H1 (cell line): Measurements from ENCODE around the gene FOXA2.

Source experiments
- ASH2L ChIP-seq: fragments of 200-600, 300-600 bp; sonication (generic); IDR thresholded peaks from one replicate; pipeline ENCODE4 v1.7.1; 2017; ENCODE audit warnings: low read length
- EP300 ChIP-seq, 2 experiments: IDR thresholded peaks; 1 replicate in 1 of 2; 2 replicates in 1 of 2; pipeline ENCODE4 v1.6.1; 2011 to 2012; ENCODE audit warnings: low read depth in 2 of 2, low read length in 2 of 2, mild to moderate bottlenecking in 2 of 2, borderline replicate concordance in 1 of 2, inconsistent platforms in 1 of 2, moderate library complexity in 1 of 2
- EZH2 ChIP-seq: fragments of 200-600 bp; sonication (generic); IDR thresholded peaks from 2 replicates; pipeline ENCODE4 v1.7.1; 2012; ENCODE audit warnings: low read depth, mild to moderate bottlenecking, moderate library complexity, low read length, inconsistent platforms; ENCODE audit not compliant: severe bottlenecking
- GTF2F1 ChIP-seq: IDR thresholded peaks from 2 replicates; pipeline ENCODE4 v1.6.1; 2012; ENCODE audit warnings: low read depth, low read length, improper control_type of control experiment, borderline replicate concordance
- POLR2A ChIP-seq, 2 experiments: IDR thresholded peaks; 1 replicate in 1 of 2; 2 replicates in 1 of 2; pipeline ENCODE4 v1.6.1; 2011; ENCODE audit warnings: low read depth in 2 of 2, low read length in 2 of 2, mild to moderate bottlenecking in 2 of 2; ENCODE audit errors: control extremely low read depth in 1 of 2
- POLR2AphosphoS5 ChIP-seq: IDR thresholded peaks from 2 replicates; pipeline ENCODE4 v1.6.1; 2011; ENCODE audit warnings: low read depth, low read length
- RAD21 ChIP-seq, 2 experiments: IDR thresholded peaks in 1 of 2; conservative IDR thresholded peaks in 1 of 2; 2 replicates each; pipeline ENCODE4 v1.6.1; 2011; ENCODE audit warnings: low read depth in 2 of 2, low read length in 2 of 2, improper control_type of control experiment in 1 of 2, inconsistent platforms in 1 of 2, mild to moderate bottlenecking in 1 of 2, moderate library complexity in 1 of 2
- RFX5 ChIP-seq: IDR thresholded peaks from 2 replicates; pipeline ENCODE4 v1.6.1; 2011; ENCODE audit warnings: low read depth, low read length, improper control_type of control experiment, borderline replicate concordance
- TAF1 ChIP-seq: IDR thresholded peaks from 2 replicates; pipeline ENCODE4 v1.6.1; 2011; ENCODE audit warnings: mild to moderate bottlenecking, low read depth, low read length
- TF ChIP-seq, protein P1 (sequence below): IDR thresholded peaks from 2 replicates; pipeline ENCODE4 v1.6.1; 2012; ENCODE audit warnings: low read length, inconsistent platforms
- TF ChIP-seq, protein P2 (sequence below), 3 experiments: IDR thresholded peaks; 1 replicate in 2 of 3; 2 replicates in 1 of 3; pipeline versions ENCODE4 v1.5.1 to v1.6.1; 2011; ENCODE audit warnings: low read length in 3 of 3, mild to moderate bottlenecking in 3 of 3, inconsistent platforms in 2 of 3, low read depth in 1 of 3, moderate library complexity in 1 of 3; ENCODE audit not compliant: insufficient read depth in 1 of 3; ENCODE audit errors: control extremely low read depth in 1 of 3
- TF ChIP-seq, protein P3 (sequence below): IDR thresholded peaks from 2 replicates; pipeline ENCODE4 v1.6.1; 2012; ENCODE audit warnings: inconsistent platforms

DNA sequence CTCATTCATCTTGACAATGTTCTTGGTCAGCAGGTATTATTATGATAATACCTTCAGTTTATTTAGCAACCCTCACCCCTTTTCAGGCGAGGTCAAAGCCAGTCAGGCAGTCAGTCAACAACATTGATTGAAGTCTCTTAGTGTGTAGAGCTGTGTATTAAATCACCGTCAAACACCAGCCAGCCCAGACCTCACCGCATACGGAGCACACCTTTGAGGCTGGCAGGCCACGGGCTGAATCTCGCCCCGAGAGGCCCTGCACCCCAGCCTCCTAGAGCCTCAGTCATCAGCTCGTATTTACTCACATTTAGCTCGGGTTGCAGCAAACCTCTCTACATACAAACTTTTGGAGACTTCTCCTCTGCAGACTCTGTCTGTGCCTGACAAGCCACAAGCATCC lies 36.0 kb upstream of the FOXA2 start:
- TF ChIP-seq RAD21 (IDR thresholded peaks at IDR 0.05 in 1 of 2, conservative IDR thresholded peaks at IDR 0.05 in 1 of 2; ENCODE audit: low read depth in 2 of 2, low read length in 2 of 2): no peak
- TF ChIP-seq EP300 (IDR thresholded peaks at IDR 0.05; ENCODE audit: borderline replicate concordance in 1 of 2, low read depth in 2 of 2, low read length in 2 of 2): no peak
- TF ChIP-seq, protein P1, sequence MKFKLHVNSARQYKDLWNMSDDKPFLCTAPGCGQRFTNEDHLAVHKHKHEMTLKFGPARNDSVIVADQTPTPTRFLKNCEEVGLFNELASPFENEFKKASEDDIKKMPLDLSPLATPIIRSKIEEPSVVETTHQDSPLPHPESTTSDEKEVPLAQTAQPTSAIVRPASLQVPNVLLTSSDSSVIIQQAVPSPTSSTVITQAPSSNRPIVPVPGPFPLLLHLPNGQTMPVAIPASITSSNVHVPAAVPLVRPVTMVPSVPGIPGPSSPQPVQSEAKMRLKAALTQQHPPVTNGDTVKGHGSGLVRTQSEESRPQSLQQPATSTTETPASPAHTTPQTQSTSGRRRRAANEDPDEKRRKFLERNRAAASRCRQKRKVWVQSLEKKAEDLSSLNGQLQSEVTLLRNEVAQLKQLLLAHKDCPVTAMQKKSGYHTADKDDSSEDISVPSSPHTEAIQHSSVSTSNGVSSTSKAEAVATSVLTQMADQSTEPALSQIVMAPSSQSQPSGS: no peak
- no peak for TF ChIP-seq POLR2AphosphoS5
- TF ChIP-seq, protein P2, sequence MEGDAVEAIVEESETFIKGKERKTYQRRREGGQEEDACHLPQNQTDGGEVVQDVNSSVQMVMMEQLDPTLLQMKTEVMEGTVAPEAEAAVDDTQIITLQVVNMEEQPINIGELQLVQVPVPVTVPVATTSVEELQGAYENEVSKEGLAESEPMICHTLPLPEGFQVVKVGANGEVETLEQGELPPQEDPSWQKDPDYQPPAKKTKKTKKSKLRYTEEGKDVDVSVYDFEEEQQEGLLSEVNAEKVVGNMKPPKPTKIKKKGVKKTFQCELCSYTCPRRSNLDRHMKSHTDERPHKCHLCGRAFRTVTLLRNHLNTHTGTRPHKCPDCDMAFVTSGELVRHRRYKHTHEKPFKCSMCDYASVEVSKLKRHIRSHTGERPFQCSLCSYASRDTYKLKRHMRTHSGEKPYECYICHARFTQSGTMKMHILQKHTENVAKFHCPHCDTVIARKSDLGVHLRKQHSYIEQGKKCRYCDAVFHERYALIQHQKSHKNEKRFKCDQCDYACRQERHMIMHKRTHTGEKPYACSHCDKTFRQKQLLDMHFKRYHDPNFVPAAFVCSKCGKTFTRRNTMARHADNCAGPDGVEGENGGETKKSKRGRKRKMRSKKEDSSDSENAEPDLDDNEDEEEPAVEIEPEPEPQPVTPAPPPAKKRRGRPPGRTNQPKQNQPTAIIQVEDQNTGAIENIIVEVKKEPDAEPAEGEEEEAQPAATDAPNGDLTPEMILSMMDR (IDR thresholded peaks at IDR 0.05; ENCODE audit: control extremely low read depth in 1 of 3, insufficient read depth in 1 of 3, low read depth in 1 of 3, low read length in 3 of 3): no peak
- TF ChIP-seq, protein P3, sequence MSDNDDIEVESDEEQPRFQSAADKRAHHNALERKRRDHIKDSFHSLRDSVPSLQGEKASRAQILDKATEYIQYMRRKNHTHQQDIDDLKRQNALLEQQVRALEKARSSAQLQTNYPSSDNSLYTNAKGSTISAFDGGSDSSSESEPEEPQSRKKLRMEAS: no peak
- no peak for TF ChIP-seq POLR2A (IDR thresholded peaks at IDR 0.05; ENCODE audit: control extremely low read depth in 1 of 2, low read depth in 2 of 2, low read length in 2 of 2)
- TF ChIP-seq EZH2: no peak
- TF ChIP-seq GTF2F1: no peak
- no peak for TF ChIP-seq ASH2L
- no peak for TF ChIP-seq RFX5
- TF ChIP-seq TAF1: no peak
